Panc1 (cell line): Measurements from ENCODE around the gene BTG4.

ENCODE experiments used
- TF ChIP-seq, protein P1 (sequence below), 2 experiments: IDR thresholded peaks; 2 replicates each; pipeline ENCODE4 v1.6.1; 2011 to 2012; ENCODE audit warnings: low read depth in 2 of 2, control low read depth in 1 of 2, low read length in 1 of 2, mild to moderate bottlenecking in 1 of 2, moderate library complexity in 1 of 2; ENCODE audit not compliant: insufficient read depth in 1 of 2
- TF ChIP-seq, protein P2 (sequence below): fragments of 450-650 bp; IDR thresholded peaks from 2 replicates; pipeline ENCODE4 v1.5.1; 2017; ENCODE audit warnings: mild to moderate bottlenecking

DNA sequence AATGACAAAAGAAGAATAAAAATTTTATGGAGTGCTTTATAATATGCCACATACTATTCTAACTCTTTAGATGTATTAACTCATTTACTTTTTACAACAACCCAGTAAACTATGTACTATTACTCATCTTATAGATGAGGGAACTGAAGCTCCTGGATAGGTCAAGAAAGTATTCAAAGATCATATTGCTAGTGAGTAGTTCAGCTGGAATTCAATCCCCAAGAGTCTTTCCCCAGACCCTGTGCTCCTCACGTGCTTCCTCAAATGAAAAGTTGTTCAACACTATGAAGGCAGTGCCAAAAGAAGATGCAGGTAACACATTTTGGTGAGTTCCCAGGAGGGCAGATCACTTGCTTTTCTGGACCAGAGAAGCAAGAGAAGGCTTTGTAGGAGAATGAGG is 46.8 kb downstream of the BTG4 start:
- TF ChIP-seq, protein P1, sequence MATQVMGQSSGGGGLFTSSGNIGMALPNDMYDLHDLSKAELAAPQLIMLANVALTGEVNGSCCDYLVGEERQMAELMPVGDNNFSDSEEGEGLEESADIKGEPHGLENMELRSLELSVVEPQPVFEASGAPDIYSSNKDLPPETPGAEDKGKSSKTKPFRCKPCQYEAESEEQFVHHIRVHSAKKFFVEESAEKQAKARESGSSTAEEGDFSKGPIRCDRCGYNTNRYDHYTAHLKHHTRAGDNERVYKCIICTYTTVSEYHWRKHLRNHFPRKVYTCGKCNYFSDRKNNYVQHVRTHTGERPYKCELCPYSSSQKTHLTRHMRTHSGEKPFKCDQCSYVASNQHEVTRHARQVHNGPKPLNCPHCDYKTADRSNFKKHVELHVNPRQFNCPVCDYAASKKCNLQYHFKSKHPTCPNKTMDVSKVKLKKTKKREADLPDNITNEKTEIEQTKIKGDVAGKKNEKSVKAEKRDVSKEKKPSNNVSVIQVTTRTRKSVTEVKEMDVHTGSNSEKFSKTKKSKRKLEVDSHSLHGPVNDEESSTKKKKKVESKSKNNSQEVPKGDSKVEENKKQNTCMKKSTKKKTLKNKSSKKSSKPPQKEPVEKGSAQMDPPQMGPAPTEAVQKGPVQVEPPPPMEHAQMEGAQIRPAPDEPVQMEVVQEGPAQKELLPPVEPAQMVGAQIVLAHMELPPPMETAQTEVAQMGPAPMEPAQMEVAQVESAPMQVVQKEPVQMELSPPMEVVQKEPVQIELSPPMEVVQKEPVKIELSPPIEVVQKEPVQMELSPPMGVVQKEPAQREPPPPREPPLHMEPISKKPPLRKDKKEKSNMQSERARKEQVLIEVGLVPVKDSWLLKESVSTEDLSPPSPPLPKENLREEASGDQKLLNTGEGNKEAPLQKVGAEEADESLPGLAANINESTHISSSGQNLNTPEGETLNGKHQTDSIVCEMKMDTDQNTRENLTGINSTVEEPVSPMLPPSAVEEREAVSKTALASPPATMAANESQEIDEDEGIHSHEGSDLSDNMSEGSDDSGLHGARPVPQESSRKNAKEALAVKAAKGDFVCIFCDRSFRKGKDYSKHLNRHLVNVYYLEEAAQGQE (IDR thresholded peaks at IDR 0.05; ENCODE audit: insufficient read depth in 1 of 2, low read depth in 2 of 2, low read length in 1 of 2): no peak
- TF ChIP-seq, protein P2, sequence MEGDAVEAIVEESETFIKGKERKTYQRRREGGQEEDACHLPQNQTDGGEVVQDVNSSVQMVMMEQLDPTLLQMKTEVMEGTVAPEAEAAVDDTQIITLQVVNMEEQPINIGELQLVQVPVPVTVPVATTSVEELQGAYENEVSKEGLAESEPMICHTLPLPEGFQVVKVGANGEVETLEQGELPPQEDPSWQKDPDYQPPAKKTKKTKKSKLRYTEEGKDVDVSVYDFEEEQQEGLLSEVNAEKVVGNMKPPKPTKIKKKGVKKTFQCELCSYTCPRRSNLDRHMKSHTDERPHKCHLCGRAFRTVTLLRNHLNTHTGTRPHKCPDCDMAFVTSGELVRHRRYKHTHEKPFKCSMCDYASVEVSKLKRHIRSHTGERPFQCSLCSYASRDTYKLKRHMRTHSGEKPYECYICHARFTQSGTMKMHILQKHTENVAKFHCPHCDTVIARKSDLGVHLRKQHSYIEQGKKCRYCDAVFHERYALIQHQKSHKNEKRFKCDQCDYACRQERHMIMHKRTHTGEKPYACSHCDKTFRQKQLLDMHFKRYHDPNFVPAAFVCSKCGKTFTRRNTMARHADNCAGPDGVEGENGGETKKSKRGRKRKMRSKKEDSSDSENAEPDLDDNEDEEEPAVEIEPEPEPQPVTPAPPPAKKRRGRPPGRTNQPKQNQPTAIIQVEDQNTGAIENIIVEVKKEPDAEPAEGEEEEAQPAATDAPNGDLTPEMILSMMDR: no peak
